Stimulated activated CD8-positive, alpha-beta memory T cell treated with anti-CD3 and anti-CD28 coated beads, Interleukin-12 subunit alpha, Interleukin-12 subunit beta, amount 100 ng/mL, for 1 hour (primary cell): ENCODE data around the gene SLC26A1.
A peak's percentile ranks its signal among the peaks of the same experiment; 100 is the strongest.
"Not testable (repeated sequence)": the region's sequence is repeated elsewhere in the genome, so short reads cannot be mapped to it uniquely, and the experiment has no call there.

Experiments
- DNase-seq: peaks from one replicate; pipeline ENCODE4 v3.0.0-alpha.2; 2020; ENCODE audit warnings: low read depth

The SLC26A1 gene

GRCh38 chr4:1013225-1014073 lies 20.2 kb upstream of the SLC26A1 start:
- DNase-seq = no peak

- no peak for DNase-seq
Observed at GRCh38 chr4:1012034-1012739, 19.0 kb upstream of the SLC26A1 start.

GRCh38 chr4:1011666-1012033 lies 18.4 kb upstream of the SLC26A1 start:
- DNase-seq = no peak

GRCh38 chr4:1011022-1011665 lies 17.9 kb upstream of the SLC26A1 start, which contains the start of gene FGFRL1:
FGFRL1 (plus strand) TSS chr4:1011626; CDS start chr4:1012486, 860 bp downstream.
- peak; percentile 89 for DNase-seq

GRCh38 chr4:1010395-1011021 lies 17.3 kb upstream of the SLC26A1 start:
- peak; percentile 33 for DNase-seq

GRCh38 chr4:1009542-1010394 lies 16.6 kb upstream of the SLC26A1 start:
- peak; percentile 57 for DNase-seq

GRCh38 chr4:1008840-1009541 lies 15.8 kb upstream of the SLC26A1 start:
- DNase-seq = no peak

GRCh38 chr4:1006856-1007255 lies 13.7 kb upstream of the SLC26A1 start:
- DNase-seq = no peak

GRCh38 chr4:1004557-1005485 lies 11.6 kb upstream of the SLC26A1 start:
- no peak for DNase-seq

- no peak for DNase-seq
Observed at GRCh38 chr4:1004071-1004418, 10.8 kb upstream of the SLC26A1 start.

- no peak for DNase-seq
Observed at GRCh38 chr4:1003271-1004070, 10.3 kb upstream of the SLC26A1 start.

GRCh38 chr4:1002631-1003251 lies 9.5 kb upstream of the SLC26A1 start:
- DNase-seq = no peak

GRCh38 chr4:1002131-1002630 lies 9.0 kb upstream of the SLC26A1 start:
- DNase-seq = no peak

- DNase-seq = no peak
Observed at GRCh38 chr4:1001561-1002130, 8.4 kb upstream of the SLC26A1 start.

- no peak for DNase-seq
Observed at GRCh38 chr4:1000686-1001260, 7.6 kb upstream of the SLC26A1 start.

GRCh38 chr4:999882-1000425 lies 6.8 kb upstream of the SLC26A1 start:
- no peak for DNase-seq

- DNase-seq = not testable (repeated sequence)
Observed at GRCh38 chr4:999240-999863, 6.1 kb upstream of the SLC26A1 start.
